ENCODE results near the gene STK32B. TPM values are rescaled to one million over a fixed set of nuclear protein-coding genes. Genes with fewer than 3 reads are reported as not detected.

STK32B gene
- total and polyA plus RNA-seq, 9 donors, result 0.35 to 3.0 (median 1.2) TPM

DNA sequence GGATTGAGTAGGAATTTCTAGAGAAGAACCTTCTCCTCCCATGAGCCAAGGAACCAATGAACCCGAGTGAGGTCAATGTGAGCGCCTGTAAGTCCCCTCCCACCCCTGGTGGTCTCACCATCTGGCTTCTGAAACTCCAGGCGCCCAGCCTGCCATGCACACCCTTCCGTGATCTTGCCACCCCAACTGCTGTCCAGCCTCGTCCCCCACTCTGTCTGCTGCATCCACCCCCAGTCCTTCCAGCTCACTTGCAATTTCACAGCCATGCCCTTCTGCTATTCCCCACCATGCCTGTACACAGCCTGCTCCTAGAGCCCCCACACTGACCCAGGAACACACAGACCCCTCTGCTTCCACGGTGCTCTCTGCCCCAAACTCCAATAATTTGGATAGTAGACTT, 323.7 kb downstream of the STK32B start:
- no peak for DNase-seq
- no peaks in the 10 kb centered on the region for H3K36me3 ChIP-seq
- no peaks in the 10 kb centered on the region for H3K4me1 ChIP-seq (ENCODE audit: insufficient read depth)
- no peaks in the 10 kb centered on the region for H3K9me3 ChIP-seq
- H3K27me3 ChIP-seq, result no peaks in the 10 kb centered on the region
- intact Hi-C loops (cut with DNase I), result no loop called here
- WGBS, 3 donors, result 75 to 86% (median 83%) methylated on average over 6 of the region's 6 CpGs
- TF ChIP-seq EP300 (IDR thresholded peaks at IDR 0.05) (no peak), POLR2A (IDR thresholded peaks at IDR 0.05) (no peak)
- TF ChIP-seq, protein P1, sequence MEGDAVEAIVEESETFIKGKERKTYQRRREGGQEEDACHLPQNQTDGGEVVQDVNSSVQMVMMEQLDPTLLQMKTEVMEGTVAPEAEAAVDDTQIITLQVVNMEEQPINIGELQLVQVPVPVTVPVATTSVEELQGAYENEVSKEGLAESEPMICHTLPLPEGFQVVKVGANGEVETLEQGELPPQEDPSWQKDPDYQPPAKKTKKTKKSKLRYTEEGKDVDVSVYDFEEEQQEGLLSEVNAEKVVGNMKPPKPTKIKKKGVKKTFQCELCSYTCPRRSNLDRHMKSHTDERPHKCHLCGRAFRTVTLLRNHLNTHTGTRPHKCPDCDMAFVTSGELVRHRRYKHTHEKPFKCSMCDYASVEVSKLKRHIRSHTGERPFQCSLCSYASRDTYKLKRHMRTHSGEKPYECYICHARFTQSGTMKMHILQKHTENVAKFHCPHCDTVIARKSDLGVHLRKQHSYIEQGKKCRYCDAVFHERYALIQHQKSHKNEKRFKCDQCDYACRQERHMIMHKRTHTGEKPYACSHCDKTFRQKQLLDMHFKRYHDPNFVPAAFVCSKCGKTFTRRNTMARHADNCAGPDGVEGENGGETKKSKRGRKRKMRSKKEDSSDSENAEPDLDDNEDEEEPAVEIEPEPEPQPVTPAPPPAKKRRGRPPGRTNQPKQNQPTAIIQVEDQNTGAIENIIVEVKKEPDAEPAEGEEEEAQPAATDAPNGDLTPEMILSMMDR (IDR thresholded peaks at IDR 0.05), result no peak
- no peak overlapping the region for H3K4me3 ChIP-seq
- H3K27ac ChIP-seq, result no peak overlapping the region

DNA sequence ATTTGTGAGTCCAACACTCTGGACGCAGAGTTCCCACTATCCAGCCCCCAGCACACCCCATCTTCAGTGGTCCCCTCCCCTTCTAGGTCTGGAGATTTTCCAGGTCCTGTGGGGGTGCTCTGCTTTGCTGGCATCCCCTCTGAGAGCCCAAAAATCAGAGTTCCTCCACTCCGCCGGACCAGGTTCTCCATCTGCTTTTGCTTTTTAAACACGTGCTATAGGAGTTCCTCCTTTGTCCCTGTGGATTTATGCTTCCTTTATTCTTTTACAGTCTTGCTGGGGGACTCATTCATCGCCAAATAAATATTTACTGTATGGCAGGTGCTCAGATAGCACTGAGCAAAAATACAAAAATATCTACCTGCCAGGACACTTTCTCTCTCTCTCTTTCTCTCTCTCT, 324.7 kb downstream of the STK32B start:
- Histone ChIP-seq H3K4me3 (no peak overlapping the region), H3K27me3 (no peaks in the 10 kb centered on the region), H3K36me3 (no peaks in the 10 kb centered on the region), H3K9me3 (no peaks in the 10 kb centered on the region), H3K27ac (no peak overlapping the region), H3K4me1 (ENCODE audit: insufficient read depth) (no peaks in the 10 kb centered on the region)
- TF ChIP-seq POLR2A (IDR thresholded peaks at IDR 0.05) (no peak), EP300 (IDR thresholded peaks at IDR 0.05) (no peak)
- TF ChIP-seq, protein P1 (IDR thresholded peaks at IDR 0.05), result no peak
- 72 to 80% (median 75%) methylated on average over 5 of the region's 5 CpGs for WGBS, 3 donors
- intact Hi-C loops (cut with DNase I), result no loop called here
- DNase-seq, result no peak

DNA sequence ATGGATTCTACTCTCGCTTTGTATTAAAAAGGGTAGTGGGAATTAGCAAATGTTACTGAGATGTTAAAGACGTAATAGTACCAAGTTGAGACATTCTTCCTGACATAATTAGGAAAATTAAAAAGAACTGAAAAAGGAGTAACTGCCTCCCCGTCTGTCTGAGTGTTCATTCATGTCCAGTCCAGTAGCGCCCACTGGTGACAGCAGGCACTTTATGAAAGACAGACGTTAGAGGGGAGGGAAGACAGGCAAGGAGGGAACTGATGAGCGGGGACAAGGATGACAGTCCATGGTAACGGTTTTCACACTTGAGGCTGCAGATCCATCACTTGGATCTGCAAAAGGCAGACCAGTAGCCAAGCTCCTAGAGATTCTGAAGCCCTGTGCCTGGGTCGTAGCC, 326.7 kb downstream of the STK32B start:
- no peak overlapping the region for H3K4me3 ChIP-seq
- no peaks in the 10 kb centered on the region for H3K9me3 ChIP-seq
- no peaks in the 10 kb centered on the region for H3K36me3 ChIP-seq
- TF ChIP-seq, protein P1 (IDR thresholded peaks at IDR 0.05), result no peak
- TF ChIP-seq EP300 (IDR thresholded peaks at IDR 0.05) (no peak), POLR2A (IDR thresholded peaks at IDR 0.05) (no peak)
- H3K27me3 ChIP-seq, result no peaks in the 10 kb centered on the region
- intact Hi-C loops (cut with DNase I), result no loop called here
- H3K27ac ChIP-seq, result no peak overlapping the region
- 70 to 81% (median 76%) methylated on average over 8 of the region's 8 CpGs for WGBS, 3 donors
- no peak for DNase-seq
- H3K4me1 ChIP-seq (ENCODE audit: insufficient read depth), result no peaks in the 10 kb centered on the region

DNA sequence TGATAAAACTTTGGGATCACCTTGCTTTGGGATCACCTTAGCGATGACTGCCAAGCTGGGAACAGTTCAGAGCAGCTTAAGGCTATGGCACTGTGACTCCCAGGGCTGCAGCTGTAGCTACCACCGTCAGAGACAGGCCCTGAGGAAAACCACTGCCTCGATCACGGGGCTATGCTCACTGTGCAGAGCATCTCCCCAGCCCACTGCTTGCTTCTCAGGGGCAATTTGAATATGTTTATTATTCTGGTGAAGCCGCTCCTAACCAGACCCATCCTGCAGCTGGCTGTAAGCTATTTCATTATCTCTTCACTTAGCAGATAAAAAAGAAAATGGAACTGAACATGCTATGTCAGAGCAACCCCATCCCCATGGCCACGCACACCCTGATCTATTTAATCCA, 328.6 kb downstream of the STK32B start:
- no peak for DNase-seq
- H3K9me3 ChIP-seq, result no peaks in the 10 kb centered on the region
- H3K27ac ChIP-seq, result no peak overlapping the region
- no peaks in the 10 kb centered on the region for H3K27me3 ChIP-seq
- no peaks in the 10 kb centered on the region for H3K36me3 ChIP-seq
- H3K4me1 ChIP-seq (ENCODE audit: insufficient read depth), result no peaks in the 10 kb centered on the region
- intact Hi-C loops (cut with DNase I), result no loop called here
- TF ChIP-seq POLR2A (IDR thresholded peaks at IDR 0.05) (no peak), EP300 (IDR thresholded peaks at IDR 0.05) (no peak)
- TF ChIP-seq, protein P1 (IDR thresholded peaks at IDR 0.05), result no peak
- H3K4me3 ChIP-seq, result no peak overlapping the region
- 59 to 73% (median 60%) methylated on average over 6 of the region's 6 CpGs for WGBS, 3 donors
